B cell (primary cell): Measurements from ENCODE around the gene LRRC31. TPM values are rescaled to one million over a fixed set of nuclear protein-coding genes. Genes with fewer than 3 reads are reported as not detected.

Experiments used
- ATAC-seq: fragments of 200-7000 bp; cut with Tn5 transposase; one replicate; pipeline ENCODE4 v1.10.0; 2021; ENCODE audit warnings: low read depth, mild to moderate bottlenecking, moderate number of reproducible peaks, moderate library complexity
- CTCF ChIA-PET: fragments of 350-600 bp; sonication (Branson Sonifier 250); formaldehyde crosslinking; loops from one replicate; lab custom pipeline; 2021; ENCODE audit warnings: antibody characterized with exemption, inconsistent platforms; lab: Charles Lee
- POLR2A ChIA-PET: fragments of 350-600 bp; sonication (Branson Sonifier 250); formaldehyde crosslinking; loops from one replicate; lab custom pipeline; 2021; ENCODE audit warnings: antibody characterized with exemption; lab: Charles Lee
- DNase-seq: peaks from one replicate; pipeline ENCODE4 v3.0.0; 2013
- H2AFZ ChIP-seq: 2 replicates; pipeline ENCODE4 v1.6.1; 2012; ENCODE audit warnings: mild to moderate bottlenecking, low read depth, low read length; ENCODE audit not compliant: insufficient read depth, poor library complexity, severe bottlenecking
- H3K27ac ChIP-seq, 2 donors: 1 replicate in 1 of 2; 2 replicates in 1 of 2; pipeline ENCODE4 v1.5.1; 2012 to 2013; ENCODE audit warnings: low read length in 2 of 2, mild to moderate bottlenecking in 2 of 2, moderate library complexity in 1 of 2
- H3K27me3 ChIP-seq, 4 experiments: fragments of 200-600 bp in 1 of 4; sonication (generic) in 1 of 4; replicated peaks in 1 of 4; 1 replicate in 2 of 4; 2 replicates in 2 of 4; pipeline versions ENCODE4 v1.6.1 to v1.7.0; 2013 to 2016; ENCODE audit warnings: low read length in 3 of 4, mild to moderate bottlenecking in 2 of 4, mixed read lengths in 1 of 4, moderate library complexity in 1 of 4; ENCODE audit not compliant: insufficient read depth in 4 of 4, control insufficient read depth in 3 of 4; ENCODE audit errors: control extremely low read depth in 1 of 4
- H3K36me3 ChIP-seq, 2 experiments: replicated peaks in 1 of 2; 1 replicate in 1 of 2; 2 replicates in 1 of 2; pipeline versions ENCODE4 v1.6.1 to v1.7.1; 2013; ENCODE audit warnings: low read length in 1 of 2; ENCODE audit not compliant: insufficient read depth in 2 of 2, control insufficient read depth in 1 of 2; ENCODE audit errors: control extremely low read depth in 1 of 2, extremely low read depth in 1 of 2
- H3K4me1 ChIP-seq, 2 donors: fragments of 200-600 bp in 1 of 2; sonication (generic) in 1 of 2; 1 replicate in 1 of 2; 2 replicates in 1 of 2; pipeline versions ENCODE4 v1.5.1 to v1.6.1; 2013 to 2017; ENCODE audit warnings: low read length in 2 of 2; ENCODE audit not compliant: control insufficient read depth in 2 of 2, insufficient read depth in 2 of 2
- H3K4me2 ChIP-seq: replicated peaks from 2 replicates; pipeline ENCODE3; 2012; ENCODE audit warnings: mild to moderate bottlenecking, low read depth, low read length; ENCODE audit not compliant: poor library complexity, severe bottlenecking
- H3K4me3 ChIP-seq, 5 experiments: fragments of 200-600 bp in 1 of 5; sonication (generic) in 1 of 5; 1 replicate in 3 of 5; 2 replicates in 2 of 5; pipeline versions ENCODE4 v1.5.1 to v1.7.0; 2011 to 2016; ENCODE audit warnings: low read length in 4 of 5, mild to moderate bottlenecking in 4 of 5, low read depth in 2 of 5, control low read depth in 1 of 5, moderate library complexity in 1 of 5; ENCODE audit not compliant: insufficient read depth in 1 of 5; ENCODE audit errors: control extremely low read depth in 1 of 5, extremely low read depth in 1 of 5
- H3K79me2 ChIP-seq: fragments of 200-600 bp; sonication (generic); one replicate; pipeline ENCODE4 v1.6.0; 2016; ENCODE audit warnings: low read length; ENCODE audit not compliant: control insufficient read depth, insufficient read depth
- H3K9ac ChIP-seq: fragments of 200-600 bp; sonication (generic); 2 replicates; pipeline ENCODE4 v1.6.1; 2017; ENCODE audit warnings: mild to moderate bottlenecking, low read length, moderate library complexity
- H3K9me3 ChIP-seq, 3 donors: one replicate each; pipeline versions ENCODE4 v1.6.1 to v1.7.1; 2013; ENCODE audit warnings: low read length in 2 of 3; ENCODE audit not compliant: control insufficient read depth in 2 of 3, insufficient read depth in 1 of 3; ENCODE audit errors: control extremely low read depth in 1 of 3
- H4K20me1 ChIP-seq: 2 replicates; pipeline ENCODE4 v1.6.0; 2012; ENCODE audit warnings: mild to moderate bottlenecking, low read length; ENCODE audit not compliant: insufficient read depth, control insufficient read depth, poor library complexity, severe bottlenecking
- H3K27ac Mint-ChIP-seq: one replicate; pipeline ENCODE4 v1.8.0; 2021; ENCODE audit warnings: mixed read lengths
- H3K27me3 Mint-ChIP-seq: one replicate; pipeline ENCODE4 v1.8.0; 2021; ENCODE audit warnings: mixed read lengths
- H3K4me1 Mint-ChIP-seq: one replicate; pipeline ENCODE4 v1.8.0; 2021; ENCODE audit warnings: mixed read lengths
- H3K4me3 Mint-ChIP-seq: one replicate; pipeline ENCODE4 v1.8.0; 2021; ENCODE audit warnings: mixed read lengths
- H3K9me3 Mint-ChIP-seq: one replicate; pipeline ENCODE4 v1.8.0; 2022; ENCODE audit warnings: mixed read lengths; ENCODE audit not compliant: insufficient read depth
- CTCF ChIP-seq: fragments of 200-600 bp; IDR thresholded peaks from one replicate; pipeline ENCODE4 v1.8.0; 2022; ENCODE audit warnings: antibody characterized with exemption, mild to moderate bottlenecking
- EZH2 ChIP-seq: IDR thresholded peaks from 2 replicates; pipeline ENCODE4 v1.6.1; 2012; ENCODE audit warnings: borderline replicate concordance, low read depth, mild to moderate bottlenecking, moderate library complexity, low read length; ENCODE audit not compliant: insufficient read depth, poor library complexity, severe bottlenecking
- WGBS: methylation state at CpG from one replicate; pipeline ENCODE4 v1.1.5; 2013; ENCODE audit warnings: missing lambda C conversion rate; ENCODE audit not compliant: insufficient coverage; 5-methylcytosine and 5-hydroxymethylcytosine counted together
- intact Hi-C: fragments of 100-400 bp; cut with micrococcal nuclease; formaldehyde crosslinking; loops from one replicate; pipeline ENCODE4 v1.10.0; 2022
- polyA plus RNA-seq: library from polyadenylated mRNA; depleted of rRNA; stranded (reverse); fragments of >200 nt; gene quantifications from 2 replicates; pipeline ENCODE4 v1.2.3, GENCODE V29; 2012
- total RNA-seq, 2 donors: library from RNA; stranded (reverse); fragments of 120-200 nt in 1 of 2; gene quantifications; 1 replicate in 1 of 2; 2 replicates in 1 of 2; pipeline versions ENCODE4 v1.2.3 to v1.2.4, GENCODE V29; 2013 to 2022

LRRC31 gene
- total and polyA plus RNA-seq, 2 donors (not counting 1 experiment from before 2014, with no cell fraction given): not detected

- Histone ChIP-seq H3K4me3 (no peak overlapping the region), H3K27ac (peak overlapping the region; percentile 11 to 74), H3K36me3 (no peaks in the 10 kb centered on the region), H3K9me3 (no peaks in the 10 kb centered on the region), H3K4me2 (peak overlapping the region; percentile 65), H4K20me1 (no peaks in the 10 kb centered on the region), H3K4me1 (peaks cover 41% of the 10 kb centered on the region in 2 donors), H3K79me2 (peaks cover 4% of the 10 kb centered on the region), H2AFZ (peak overlapping the region; percentile 3), H3K9ac (peak overlapping the region; percentile 4), H3K27me3 (no peaks in the 10 kb centered on the region)
- ATAC-seq (no peak), DNase-seq (no peak)
- WGBS: 80% methylated on average over 2 of the region's 4 CpGs
- intact Hi-C loops: loop anchor here (5.0 kb wide), 1 partner anchor 189 kb away; the partner anchor contains the start of gene GPR160
- Mint-ChIP-seq H3K4me3 (peak overlapping the region; percentile 66), H3K27me3 (no peaks in the 10 kb centered on the region), H3K27ac (peak overlapping the region; percentile 69), H3K9me3 (no peaks in the 10 kb centered on the region), H3K4me1 (peaks cover 50% of the 10 kb centered on the region)
- TF ChIP-seq CTCF (no peak), EZH2 (no peak)
- POLR2A ChIA-PET: interaction anchor here (0.6 kb wide), 1 partner anchor 9 kb away, joined by 3 read pairs; no protein-coding TSS in a partner anchor
- CTCF ChIA-PET: interaction anchor here (0.5 to 8.9 kb wide), 2 partner anchors 16 to 19 kb away, joined by 3 to 60 read pairs; no protein-coding TSS in a partner anchor
These were observed 21.8 kb downstream of the LRRC31 start for GRCh38 chr3:169847896-169848295.
